HepG2 (cell line): ENCODE data around the gene GARIN3.

ENCODE experiments used
- EP300 ChIP-seq, 3 experiments: sonication (generic) in 1 of 3; formaldehyde crosslinking in 1 of 3; IDR thresholded peaks; 2 replicates each; pipeline versions ENCODE4 v1.5.1 to v1.6.1; 2011 to 2020; ENCODE audit warnings: low read depth in 2 of 3, low read length in 2 of 3, borderline replicate concordance in 1 of 3, improper control_type of control experiment in 1 of 3, mild to moderate bottlenecking in 1 of 3, missing genetic modification reagents in 1 of 3, moderate library complexity in 1 of 3
- KMT2A ChIP-seq: sonication (generic); formaldehyde crosslinking; IDR thresholded peaks from 2 replicates; pipeline ENCODE4 v1.4.0; 2020; ENCODE audit warnings: missing genetic modification reagents
- ZBTB7B ChIP-seq: sonication (generic); formaldehyde crosslinking; IDR thresholded peaks from 2 replicates; pipeline ENCODE4 v1.4.0; 2020; ENCODE audit warnings: missing genetic modification reagents
- ZNF607 ChIP-seq: sonication (generic); formaldehyde crosslinking; IDR thresholded peaks from 2 replicates; pipeline ENCODE4 v1.5.1; 2020; ENCODE audit warnings: missing genetic modification reagents, mild to moderate bottlenecking, borderline replicate concordance

GRCh38 chr5:157165668-157166067 is 396 bp downstream of the GARIN3 start:
- TF ChIP-seq ZNF607 (no peak), KMT2A (no peak), ZBTB7B (no peak), EP300 (IDR thresholded peaks at IDR 0.05; ENCODE audit: low read depth in 2 of 2, low read length in 2 of 2) (no peak), EP300 (CRISPR knock-in tag; IDR thresholded peaks at IDR 0.05; ENCODE audit: borderline replicate concordance) (no peak)
